Epithelial cell of proximal tubule (primary cell): Measurements from ENCODE around the gene NXPE3. TPM values are rescaled to one million over a fixed set of nuclear protein-coding genes. Genes with fewer than 3 reads are reported as not detected.
"Not testable (repeated sequence)": the region's sequence is repeated elsewhere in the genome, so short reads cannot be mapped to it uniquely, and the experiment has no call there.

Experiments used
- DNase-seq: peaks from one replicate; pipeline ENCODE4 v3.0.0-alpha.2; 2011; ENCODE audit warnings: low read depth
- H3K4me3 ChIP-seq: 2 replicates; pipeline ENCODE4 v1.5.1; 2011; ENCODE audit warnings: low read depth, mild to moderate bottlenecking, low read length
- CTCF ChIP-seq: conservative IDR thresholded peaks from 2 replicates; pipeline ENCODE4 v1.5.1; 2012; ENCODE audit warnings: low read depth, mild to moderate bottlenecking, low read length
- total RNA-seq: library from RNA; depleted of rRNA; stranded (reverse); fragments of >200 nt; gene quantifications from 2 replicates; pipeline ENCODE4 v1.2.3, GENCODE V29; 2015

Gene NXPE3
- total RNA-seq, 1 donor from 2014 or later = 8.0 TPM

- H3K4me3 ChIP-seq = no peak overlapping the region
- no peak for DNase-seq
- no peak for TF ChIP-seq CTCF
These were observed 81.0 kb downstream of the NXPE3 start for GRCh38 chr3:101859882-101860448.

DNA sequence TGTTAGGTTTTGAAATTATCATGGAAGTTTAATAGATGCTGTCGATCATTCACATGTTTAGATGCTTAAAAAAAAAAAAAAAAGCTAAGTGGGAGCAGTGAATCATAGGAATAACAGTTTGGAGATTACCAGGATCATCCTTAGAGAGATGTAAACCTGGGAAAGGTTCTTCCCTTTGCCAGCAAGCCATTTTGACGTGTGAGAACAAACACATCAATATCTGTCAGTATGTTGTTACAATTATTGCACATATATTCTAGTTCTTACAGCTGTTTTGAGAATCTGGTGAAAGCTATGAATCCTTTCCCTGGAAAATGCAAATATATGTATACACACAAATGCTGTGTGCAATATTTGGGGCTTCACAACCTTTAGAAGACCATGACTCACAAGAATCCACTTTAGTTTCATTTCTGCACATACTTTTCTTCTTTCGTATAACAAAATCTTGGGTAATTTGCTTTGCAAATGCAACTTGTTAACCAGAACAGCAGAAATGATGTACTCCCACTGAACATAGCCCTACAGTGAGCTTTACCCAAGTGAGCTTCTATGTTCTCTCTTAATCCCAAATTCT, 82.3 kb downstream of the NXPE3 start:
- no peak for DNase-seq
- TF ChIP-seq CTCF = no peak
- H3K4me3 ChIP-seq = no peak overlapping the region

- no peak for DNase-seq
- TF ChIP-seq CTCF = no peak
- no peak overlapping the region for H3K4me3 ChIP-seq
These were observed 82.9 kb downstream of the NXPE3 start for GRCh38 chr3:101861789-101862415.

DNA sequence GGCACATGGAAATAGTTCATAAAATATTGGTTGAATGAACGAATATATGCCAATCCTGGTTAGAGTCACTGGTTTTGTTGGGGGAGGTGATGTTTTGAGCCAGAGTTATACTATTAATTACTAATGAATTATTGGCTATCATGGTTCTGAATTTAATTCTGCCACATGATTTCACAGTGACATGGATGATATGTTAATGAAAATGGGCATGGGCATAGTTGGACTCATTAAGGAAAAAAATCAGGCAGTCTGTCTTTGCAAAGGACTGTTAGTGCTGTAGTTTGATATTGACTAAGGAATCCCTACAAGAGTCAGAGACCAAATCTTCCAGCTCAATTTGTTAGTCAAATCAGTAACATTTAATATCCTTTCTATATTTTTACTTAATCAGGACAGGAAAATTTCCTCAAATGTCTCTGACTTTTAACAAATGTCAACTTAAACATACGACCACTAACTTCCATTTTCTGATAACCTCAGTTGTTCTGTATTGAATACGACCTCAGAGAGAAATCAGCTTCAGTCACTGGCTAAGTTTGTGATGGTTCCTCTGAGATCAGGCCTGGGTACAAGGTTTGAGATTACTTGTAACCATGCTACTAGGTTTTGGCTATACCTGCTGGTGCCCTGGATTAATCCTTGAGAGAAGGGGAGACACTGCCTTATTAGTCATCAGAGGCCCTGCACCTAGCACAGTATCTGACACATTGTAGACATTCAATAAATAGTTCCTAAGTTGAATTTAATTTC, 83.6 kb downstream of the NXPE3 start:
- TF ChIP-seq CTCF = no peak
- no peak for DNase-seq
- H3K4me3 ChIP-seq = no peak overlapping the region

DNA sequence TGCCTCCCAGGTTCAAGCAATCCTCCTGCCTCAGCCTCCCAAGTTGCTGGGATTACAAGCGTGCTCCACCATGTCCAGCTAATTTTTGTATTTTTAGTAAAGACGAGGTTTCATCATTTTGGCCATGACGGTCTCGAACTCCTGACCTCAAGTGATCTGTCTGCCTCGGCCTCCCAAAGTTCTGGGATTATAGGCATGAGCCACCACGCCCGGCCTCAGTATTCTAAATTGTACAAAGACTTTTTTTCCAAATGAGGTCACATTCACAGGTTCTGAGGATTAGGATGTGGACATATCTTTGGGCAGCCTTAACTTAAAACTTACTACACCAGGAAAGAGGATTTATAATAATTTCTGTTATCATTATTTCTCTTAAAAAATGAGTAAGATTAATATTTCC, 85.9 kb downstream of the NXPE3 start:
- DNase-seq, H3K4me3 ChIP-seq: not testable (repeated sequence)

DNA sequence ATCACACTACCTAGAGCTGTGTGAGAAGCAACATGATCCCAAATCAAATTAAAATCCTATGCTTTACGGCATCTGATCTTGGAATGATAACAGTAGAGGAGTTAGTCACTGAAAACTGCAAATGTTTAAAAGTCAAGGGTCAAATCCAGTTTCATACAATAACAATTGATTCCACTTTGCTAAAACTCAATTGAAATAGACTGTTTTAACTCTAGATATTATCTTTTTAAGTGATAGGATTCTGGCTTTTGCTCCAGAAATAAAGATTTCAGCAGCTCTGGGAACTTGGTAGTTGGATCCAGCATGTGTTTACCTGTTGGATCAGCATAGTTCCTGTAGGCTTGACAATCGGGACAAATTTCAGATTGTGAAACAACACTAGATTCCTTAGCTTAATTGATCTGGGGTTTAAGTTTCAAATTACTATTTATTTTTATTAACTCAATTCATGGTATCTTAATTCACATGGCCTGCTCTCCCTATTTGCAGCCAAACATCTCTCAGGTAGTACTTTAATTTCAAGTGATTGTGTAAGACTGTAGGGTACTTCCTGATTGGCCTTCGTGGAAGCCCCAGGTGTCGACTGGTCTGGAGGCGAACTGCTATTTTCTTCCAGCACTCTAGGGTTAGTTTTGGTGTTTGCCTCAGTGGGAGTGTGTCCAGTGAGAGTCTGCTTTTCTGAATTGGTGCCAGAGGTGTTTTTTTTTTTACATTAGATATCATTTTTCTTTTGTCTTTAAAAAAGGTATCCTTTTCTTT, 86.9 kb downstream of the NXPE3 start:
- peak; percentile 13 for TF ChIP-seq CTCF
- H3K4me3 ChIP-seq = no peak overlapping the region
- no peak for DNase-seq

DNA sequence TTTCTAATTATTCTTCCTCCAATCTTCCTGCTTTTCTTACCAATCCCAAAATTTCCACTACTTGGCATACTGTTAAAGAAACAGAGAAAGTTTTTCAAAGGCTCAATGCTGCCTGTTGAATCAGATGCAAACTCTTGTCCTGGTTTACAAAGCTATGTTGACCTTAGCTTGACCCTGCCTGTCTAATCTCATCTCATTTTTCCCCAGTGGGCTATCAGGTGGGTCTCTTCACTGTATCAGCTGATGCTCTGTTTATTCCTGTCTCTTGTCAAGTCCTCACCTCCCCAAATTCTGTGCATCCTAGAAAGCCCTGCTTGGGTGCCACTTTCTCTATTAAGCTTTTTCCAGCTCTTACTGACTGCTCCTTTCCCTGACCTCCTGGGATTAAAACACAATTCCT, 88.5 kb downstream of the NXPE3 start:
- H3K4me3 ChIP-seq = no peak overlapping the region
- no peak for DNase-seq
- no peak for TF ChIP-seq CTCF
